Right hindlimb (tissue), 1 donor: ENCODE data around the gene NARS2.
"Not testable (repeated sequence)": the region's sequence is repeated elsewhere in the genome, so short reads cannot be mapped to it uniquely, and the experiment has no call there.

Experiments used
- DNase-seq: peaks from one replicate; pipeline ENCODE4 v3.0.0-alpha.2; 2018

The NARS2 gene

GRCh38 chr11:78573681-78574080 lies 983 bp downstream of the NARS2 start:
- DNase-seq = no peak

DNA sequence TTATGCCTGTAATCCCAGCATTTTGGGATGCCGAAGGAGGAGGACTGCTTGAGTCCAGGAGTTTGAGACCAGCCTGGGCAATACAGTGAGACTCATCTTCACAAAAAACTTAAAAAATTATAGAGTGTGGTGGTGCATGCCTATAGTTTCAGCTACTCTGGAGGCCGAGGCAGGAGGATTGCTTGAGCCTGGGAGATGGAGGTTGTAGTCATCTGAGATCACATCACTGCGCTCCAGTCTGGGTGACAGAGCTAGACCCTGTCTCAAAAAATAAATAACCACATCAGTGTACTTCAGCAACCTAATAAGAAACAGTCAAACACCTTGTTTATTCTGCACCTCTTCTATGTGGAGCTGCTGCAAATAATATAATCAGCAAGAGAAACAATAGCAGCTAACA lies 1.4 kb downstream of the NARS2 start:
- no peak for DNase-seq

- DNase-seq = no peak
Observed at GRCh38 chr11:78572394-78572793, 2.3 kb downstream of the NARS2 start.

- no peak for DNase-seq
Observed at GRCh38 chr11:78570031-78570430, 4.6 kb downstream of the NARS2 start.

- no peak for DNase-seq
Observed at GRCh38 chr11:78567209-78567608, 7.5 kb downstream of the NARS2 start.

DNA sequence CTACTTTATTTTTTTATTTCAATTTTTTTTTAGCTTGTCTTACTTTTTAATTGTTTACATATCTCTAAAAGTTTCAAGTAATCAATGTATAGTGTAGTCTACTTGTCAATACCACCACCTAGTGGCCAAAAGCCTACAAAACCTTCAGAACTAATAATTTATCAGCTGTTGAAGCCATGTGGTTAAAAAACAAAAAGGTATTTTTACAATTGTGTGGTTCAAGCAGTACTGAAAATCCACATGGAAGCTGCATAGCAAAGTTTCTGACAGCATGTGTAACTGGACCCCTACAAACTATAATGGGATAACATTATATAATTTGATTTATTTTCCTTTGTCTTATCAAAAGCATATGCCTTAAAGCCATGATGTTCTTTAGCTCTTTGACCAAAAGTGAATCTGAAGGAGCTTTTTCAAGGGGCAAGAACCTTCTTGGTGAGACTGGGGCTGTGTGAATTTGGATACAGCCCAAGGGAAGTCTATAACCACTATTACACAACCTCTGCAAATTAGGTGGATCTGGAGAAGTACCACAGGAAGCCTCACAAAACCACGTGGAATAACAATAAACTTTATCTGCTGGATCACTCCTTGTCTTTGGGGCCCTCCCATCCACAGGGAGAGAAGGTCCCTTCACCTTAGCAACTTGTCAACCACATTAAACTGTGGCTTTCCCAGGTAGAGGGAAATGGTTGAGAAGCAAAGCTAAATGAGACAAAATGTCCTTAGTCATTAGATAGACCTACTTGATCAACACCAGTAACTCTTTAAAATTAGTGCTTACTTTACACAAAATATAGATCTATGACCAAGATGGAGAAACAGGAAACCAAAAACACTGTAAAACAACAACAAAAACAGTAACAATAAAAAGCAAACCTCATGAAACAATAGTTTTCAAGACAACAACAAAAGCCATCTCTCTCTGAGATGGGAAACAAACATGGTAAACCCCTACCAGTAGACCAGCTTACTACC lies 9.9 kb downstream of the NARS2 start:
- DNase-seq = no peak

DNA sequence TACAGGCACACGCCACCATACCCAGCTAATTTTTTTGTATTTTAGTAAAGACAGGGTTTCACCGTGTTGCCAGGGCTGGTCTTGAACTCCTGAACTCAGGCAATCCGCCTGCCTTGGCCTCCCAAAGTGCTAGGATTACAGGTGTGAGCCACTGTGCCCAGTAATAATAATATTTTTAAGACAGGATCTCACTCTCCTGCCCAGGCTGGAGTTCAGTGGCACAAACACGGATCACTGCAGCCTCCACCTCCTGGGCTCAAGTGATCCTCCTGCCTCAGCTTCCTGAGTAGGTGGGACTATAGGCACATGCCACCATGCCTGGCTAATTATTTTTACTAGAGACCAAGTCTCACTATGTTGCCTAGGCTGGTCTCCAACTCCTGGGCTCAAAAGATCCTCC lies 10.6 kb downstream of the NARS2 start:
- not testable (repeated sequence) for DNase-seq

- not testable (repeated sequence) for DNase-seq
Observed at GRCh38 chr11:78563090-78563489, 11.6 kb downstream of the NARS2 start.

- DNase-seq = no peak
Observed at GRCh38 chr11:78562398-78562797, 12.3 kb downstream of the NARS2 start.

DNA sequence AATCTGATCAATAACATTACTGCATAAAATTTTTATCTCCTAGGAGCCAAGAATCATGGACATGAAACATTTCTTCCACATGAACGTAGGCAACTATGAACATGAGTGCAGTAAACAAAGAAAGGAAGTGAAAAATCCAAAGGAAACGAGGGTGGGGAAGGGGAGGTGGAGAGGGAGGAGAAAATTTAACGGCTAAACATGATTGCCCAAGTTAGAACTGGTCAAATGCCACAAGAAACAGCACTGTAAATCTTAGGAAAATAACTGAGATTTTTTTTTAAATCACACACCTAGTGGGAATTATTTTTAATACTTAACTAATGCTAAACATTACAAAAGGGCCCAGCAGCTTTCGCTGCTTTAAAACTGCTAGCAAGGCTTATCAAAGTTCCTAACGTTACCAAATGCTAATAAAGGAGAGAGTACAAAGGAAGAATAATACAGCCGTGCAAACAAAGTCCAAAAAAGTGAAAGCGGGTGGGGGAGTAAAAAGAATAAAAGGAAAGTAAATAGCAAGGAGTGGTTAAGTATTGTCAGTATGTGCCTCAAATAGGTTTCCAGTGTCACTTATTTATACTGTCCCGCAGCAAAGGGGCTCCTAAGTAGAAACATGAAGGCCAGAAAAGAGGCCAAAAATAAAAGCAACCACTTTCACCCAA lies 13.7 kb downstream of the NARS2 start:
- DNase-seq = no peak

- DNase-seq = no peak
Observed at GRCh38 chr11:78560153-78560552, 14.5 kb downstream of the NARS2 start.

GRCh38 chr11:78557236-78557635 lies 17.4 kb downstream of the NARS2 start:
- DNase-seq = no peak

GRCh38 chr11:78555592-78555991 lies 19.1 kb downstream of the NARS2 start:
- DNase-seq = no peak

- DNase-seq = no peak
Observed at GRCh38 chr11:78552881-78553280, 21.8 kb downstream of the NARS2 start.

GRCh38 chr11:78552139-78552538 lies 22.5 kb downstream of the NARS2 start:
- DNase-seq = not testable (repeated sequence)

DNA sequence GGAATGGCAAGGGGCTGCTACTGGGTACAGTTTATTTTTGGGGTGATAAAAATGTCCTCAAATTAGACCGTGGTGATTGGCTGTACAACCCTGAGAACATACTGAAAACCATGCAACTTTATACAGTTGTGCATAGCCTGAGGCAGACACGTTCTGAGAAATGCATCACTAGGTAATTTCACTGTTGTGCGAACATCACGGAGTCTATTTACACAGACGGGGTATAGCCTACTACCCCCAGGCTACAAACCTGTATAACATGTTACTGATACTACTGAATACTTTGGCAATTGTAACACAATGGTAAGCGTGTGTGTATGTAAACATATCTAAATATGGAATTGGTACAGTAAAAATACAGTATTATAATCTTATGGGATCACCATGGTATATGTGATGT lies 23.6 kb downstream of the NARS2 start:
- DNase-seq = no peak

GRCh38 chr11:78549624-78550409 lies 24.8 kb downstream of the NARS2 start:
- no peak for DNase-seq

- DNase-seq = peak; percentile 51
Observed at GRCh38 chr11:78548911-78549590, 25.6 kb downstream of the NARS2 start.

DNA sequence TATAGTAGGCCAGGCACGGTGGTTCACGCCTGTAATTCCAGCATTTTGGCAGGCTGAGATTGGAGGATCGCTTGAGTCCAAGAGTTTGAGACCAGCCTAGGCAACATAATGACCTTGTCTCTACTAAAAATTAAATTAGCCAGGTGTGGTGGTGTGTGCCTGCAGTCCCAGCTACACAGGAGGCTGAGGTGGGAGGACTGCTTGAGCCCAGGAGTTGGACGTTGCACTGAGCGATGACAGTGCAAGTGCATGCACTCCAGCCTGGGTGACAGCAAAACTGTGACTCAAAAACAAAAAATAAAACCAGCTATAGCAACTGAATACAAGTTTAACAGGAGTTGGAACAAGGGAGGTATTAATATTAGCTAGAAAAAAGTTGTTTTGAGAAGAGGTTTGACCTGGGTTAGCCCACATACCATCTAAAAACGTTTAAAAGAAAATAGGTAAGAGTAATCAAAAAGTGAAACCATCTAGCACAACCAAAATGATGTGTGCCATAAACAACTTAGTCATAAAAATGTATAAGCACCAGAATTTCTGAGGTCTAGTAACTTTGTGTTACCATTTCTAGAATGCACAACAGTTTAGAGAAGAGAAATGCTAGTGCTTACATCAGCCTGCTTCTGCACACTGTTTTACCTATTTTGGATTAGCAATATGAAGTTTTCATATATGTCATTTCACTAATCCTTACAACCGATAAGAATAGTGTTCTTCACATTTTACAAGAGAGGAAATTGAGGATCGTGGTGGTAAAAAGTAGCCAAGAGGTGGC lies 26.5 kb downstream of the NARS2 start:
- no peak for DNase-seq

GRCh38 chr11:78542007-78542406 lies 32.7 kb downstream of the NARS2 start:
- no peak for DNase-seq

GRCh38 chr11:78541537-78541936 lies 33.1 kb downstream of the NARS2 start:
- no peak for DNase-seq

DNA sequence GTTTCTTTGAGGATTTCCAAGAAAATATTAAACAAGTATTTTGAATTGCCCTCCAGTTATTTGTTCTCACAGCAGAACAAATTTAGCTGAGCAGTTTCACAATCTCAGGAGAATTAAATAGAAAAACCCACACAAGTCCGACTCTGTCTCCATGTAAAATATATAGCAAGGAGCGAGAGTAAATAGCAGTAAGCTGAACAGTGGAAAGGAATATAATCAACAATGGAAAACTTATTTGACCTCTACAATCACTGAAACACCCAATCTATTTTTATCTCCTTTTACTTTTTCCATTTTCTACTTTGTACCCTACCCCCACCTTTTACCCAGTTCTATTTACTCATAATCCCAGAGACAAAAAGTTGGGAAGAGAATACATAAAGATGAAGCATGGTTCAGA lies 34.4 kb downstream of the NARS2 start:
- DNase-seq = no peak
